ENCODE measurements around the gene RHOF. TPM values are rescaled to one million over a fixed set of nuclear protein-coding genes. Genes with fewer than 3 reads are reported as not detected.
"Not testable (repeated sequence)": the region's sequence is repeated elsewhere in the genome, so short reads cannot be mapped to it uniquely, and the experiment has no call there.

RHOF gene
- total and polyA plus RNA-seq, 2 experiments from 2014 or later = 2.4 to 6.7 TPM

GRCh38 chr12:121791671-121792551 lies 1.6 kb downstream of the RHOF start:
- H3K36me3 ChIP-seq (ENCODE audit: low read depth) = no peaks in the 10 kb centered on the region
- H3K27me3 ChIP-seq (replicated peaks; ENCODE audit: insufficient read depth) = no peaks in the 10 kb centered on the region
- in situ Hi-C loops (cut with MboI) = loop anchor here (5.0 kb wide), 1 partner anchor 100 kb away; no protein-coding TSS in a partner anchor
- H3K9me3 ChIP-seq (ENCODE audit: low read depth) = no peaks in the 10 kb centered on the region
- peaks cover 10% of the 10 kb centered on the region; the same call in 1 of the 2 replicates for H3F3A ChIP-seq (ENCODE audit: insufficient read depth)
- H3K4me2 ChIP-seq (ENCODE audit: unreplicated experiment) = no peak overlapping the region
- H3K4me1 ChIP-seq (ENCODE audit: insufficient read depth) = peaks cover 14% of the 10 kb centered on the region
- no peaks in the 10 kb centered on the region for H3K9me2 ChIP-seq (ENCODE audit: insufficient read depth)
- H4K20me1 ChIP-seq (ENCODE audit: insufficient read depth) = no peaks in the 10 kb centered on the region
- no peak for DNase-seq
- H3K4me3 ChIP-seq = no peak overlapping the region
- H2AFZ ChIP-seq = no peak overlapping the region
- no peak overlapping the region for H3K9ac ChIP-seq
- H3K79me2 ChIP-seq (ENCODE audit: insufficient read depth) = peaks cover 20% of the 10 kb centered on the region
- 93 to 94% methylated on average over 14 of the region's 14 CpGs for WGBS, 2 experiments (ENCODE audit: low coverage in 1 of 2, low lambda C conversion rate in 2 of 2, missing lambda C conversion rate in 2 of 2)
- TF ChIP-seq EZH2phosphoT487 (IDR thresholded peaks at IDR 0.05; ENCODE audit: insufficient read depth, low read depth) = no peak
- no peak for TF ChIP-seq EZH2 (IDR thresholded peaks at IDR 0.05; ENCODE audit: insufficient read depth, poor library complexity, severe bottlenecking)
- no peak overlapping the region for H3K27ac ChIP-seq

GRCh38 chr12:121790785-121791184 lies 2.7 kb downstream of the RHOF start:
- H3F3A ChIP-seq (ENCODE audit: insufficient read depth); H3K4me3 ChIP-seq; H3K27ac ChIP-seq; H3K79me2 ChIP-seq (ENCODE audit: insufficient read depth); H4K20me1 ChIP-seq (ENCODE audit: insufficient read depth); H3K4me2 ChIP-seq (ENCODE audit: unreplicated experiment); H3K27me3 ChIP-seq (replicated peaks; ENCODE audit: insufficient read depth); H2AFZ ChIP-seq; H3K36me3 ChIP-seq (ENCODE audit: low read depth); H3K4me1 ChIP-seq (ENCODE audit: insufficient read depth); H3K9me3 ChIP-seq (ENCODE audit: low read depth); H3K9me2 ChIP-seq (ENCODE audit: insufficient read depth); H3K9ac ChIP-seq; DNase-seq: not testable (repeated sequence)
- in situ Hi-C loops (cut with MboI) = loop anchor here (5.0 kb wide), 1 partner anchor 98 kb away; no protein-coding TSS in a partner anchor
- WGBS, 2 experiments (ENCODE audit: low coverage in 1 of 2, low lambda C conversion rate in 2 of 2, missing lambda C conversion rate in 2 of 2) = 94 to 95% methylated on average over 8 of the region's 8 CpGs

DNA sequence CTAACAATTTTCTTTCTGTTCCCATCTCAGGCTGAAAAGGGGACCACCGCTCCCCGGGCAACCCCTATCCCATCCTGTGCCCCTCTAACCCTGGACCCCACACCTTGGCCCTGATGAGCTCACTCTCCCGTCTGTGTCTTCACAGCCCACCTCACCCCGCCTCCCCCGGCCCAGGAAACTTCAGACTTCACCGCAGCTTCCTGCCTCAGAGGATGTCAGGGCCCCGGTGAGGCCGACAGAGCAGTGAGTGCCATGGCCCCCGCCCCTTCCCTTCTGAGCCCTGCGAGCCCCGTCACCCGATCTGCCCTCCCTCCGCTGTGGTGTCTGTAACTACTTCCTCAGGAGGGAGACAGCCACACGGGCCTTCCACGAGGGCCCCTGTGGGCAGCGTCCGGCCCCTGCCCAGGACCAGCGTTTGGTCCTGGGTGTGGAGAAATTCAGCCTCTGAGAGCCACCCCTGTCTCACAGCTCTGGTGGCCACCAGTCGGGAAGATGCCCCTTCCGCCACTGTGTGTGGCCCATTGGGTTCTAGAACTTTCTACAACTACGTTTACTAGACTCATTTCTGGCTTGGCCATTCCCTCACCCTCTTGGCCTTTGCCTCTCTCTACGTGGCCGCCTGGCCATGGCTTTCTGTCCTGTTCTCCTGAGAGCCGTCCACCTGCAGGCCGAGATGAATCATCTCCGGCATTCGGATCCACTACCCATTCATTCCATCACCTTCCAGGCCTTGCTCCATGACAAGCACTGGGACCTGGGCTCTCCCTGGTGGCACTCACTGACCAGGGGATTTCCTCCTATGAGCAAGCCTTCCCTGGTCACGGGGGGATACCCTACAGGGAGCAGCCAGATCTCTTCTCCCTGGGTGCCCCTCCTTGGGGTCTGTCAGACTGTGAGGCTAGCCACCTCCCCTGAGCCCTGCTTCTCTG lies 3.4 kb downstream of the RHOF start:
- H3K36me3 ChIP-seq (ENCODE audit: low read depth) = no peaks in the 10 kb centered on the region
- no peak overlapping the region for H3K27ac ChIP-seq
- WGBS, 2 experiments (ENCODE audit: low coverage in 1 of 2, low lambda C conversion rate in 2 of 2, missing lambda C conversion rate in 2 of 2) = 76 to 78% methylated on average over 27 to 28 of the region's 28 CpGs
- H3K9me3 ChIP-seq (ENCODE audit: low read depth) = no peaks in the 10 kb centered on the region
- in situ Hi-C loops (cut with MboI) = loop anchor here (5.0 kb wide), 1 partner anchor 98 kb away; no protein-coding TSS in a partner anchor
- peaks cover 1% of the 10 kb centered on the region for H3K79me2 ChIP-seq (ENCODE audit: insufficient read depth)
- peaks cover 8% of the 10 kb centered on the region for H3F3A ChIP-seq (ENCODE audit: insufficient read depth)
- no peak overlapping the region for H2AFZ ChIP-seq
- no peak overlapping the region for H3K4me3 ChIP-seq
- H3K9ac ChIP-seq = no peak overlapping the region
- TF ChIP-seq EZH2phosphoT487 (IDR thresholded peaks at IDR 0.05; ENCODE audit: insufficient read depth, low read depth) (no peak), EZH2 (IDR thresholded peaks at IDR 0.05; ENCODE audit: insufficient read depth, poor library complexity, severe bottlenecking) (no peak)
- H3K4me2 ChIP-seq (ENCODE audit: unreplicated experiment) = no peak overlapping the region
- DNase-seq = no peak
- H3K9me2 ChIP-seq (ENCODE audit: insufficient read depth) = no peaks in the 10 kb centered on the region
- no peaks in the 10 kb centered on the region for H4K20me1 ChIP-seq (ENCODE audit: insufficient read depth)
- H3K4me1 ChIP-seq (ENCODE audit: insufficient read depth) = peaks cover 12% of the 10 kb centered on the region
- H3K27me3 ChIP-seq (replicated peaks; ENCODE audit: insufficient read depth) = no peaks in the 10 kb centered on the region

- H4K20me1 ChIP-seq (ENCODE audit: insufficient read depth) = no peaks in the 10 kb centered on the region
- in situ Hi-C loops (cut with MboI) = no loop called here
These were observed 4.2 kb downstream of the RHOF start for GRCh38 chr12:121789233-121789781.

More at GRCh38 chr12:121789233-121789781, 4.2 kb downstream of the RHOF start:
- no peak overlapping the region for H2AFZ ChIP-seq
- H3K36me3 ChIP-seq (ENCODE audit: low read depth) = no peaks in the 10 kb centered on the region
- H3K9ac ChIP-seq = no peak overlapping the region
- H3K27ac ChIP-seq = no peak overlapping the region
- no peaks in the 10 kb centered on the region for H3K9me2 ChIP-seq (ENCODE audit: insufficient read depth)
- no peak overlapping the region for H3K4me2 ChIP-seq (ENCODE audit: unreplicated experiment)
- H3F3A ChIP-seq (ENCODE audit: insufficient read depth) = peaks cover 14% of the 10 kb centered on the region
- peaks cover 13% of the 10 kb centered on the region for H3K4me1 ChIP-seq (ENCODE audit: insufficient read depth)
- TF ChIP-seq EZH2phosphoT487 (IDR thresholded peaks at IDR 0.05; ENCODE audit: insufficient read depth, low read depth) (no peak), EZH2 (IDR thresholded peaks at IDR 0.05; ENCODE audit: insufficient read depth, poor library complexity, severe bottlenecking) (no peak)
- no peak overlapping the region for H3K4me3 ChIP-seq
- H3K79me2 ChIP-seq (ENCODE audit: insufficient read depth) = no peaks in the 10 kb centered on the region
- no peaks in the 10 kb centered on the region for H3K9me3 ChIP-seq (ENCODE audit: low read depth)
- no peaks in the 10 kb centered on the region for H3K27me3 ChIP-seq (replicated peaks; ENCODE audit: insufficient read depth)
- DNase-seq = no peak
- whole genome bisulfite sequencing, 2 experiments (ENCODE audit: low coverage in 1 of 2, low lambda C conversion rate in 2 of 2, missing lambda C conversion rate in 2 of 2) = 70 to 83% methylated on average over 11 to 13 of the region's 13 CpGs
